Measurements from ENCODE around the gene CSAG3.
"Not testable (repeated sequence)": the region's sequence is repeated elsewhere in the genome, so short reads cannot be mapped to it uniquely, and the experiment has no call there.

CSAG3 gene

DNA sequence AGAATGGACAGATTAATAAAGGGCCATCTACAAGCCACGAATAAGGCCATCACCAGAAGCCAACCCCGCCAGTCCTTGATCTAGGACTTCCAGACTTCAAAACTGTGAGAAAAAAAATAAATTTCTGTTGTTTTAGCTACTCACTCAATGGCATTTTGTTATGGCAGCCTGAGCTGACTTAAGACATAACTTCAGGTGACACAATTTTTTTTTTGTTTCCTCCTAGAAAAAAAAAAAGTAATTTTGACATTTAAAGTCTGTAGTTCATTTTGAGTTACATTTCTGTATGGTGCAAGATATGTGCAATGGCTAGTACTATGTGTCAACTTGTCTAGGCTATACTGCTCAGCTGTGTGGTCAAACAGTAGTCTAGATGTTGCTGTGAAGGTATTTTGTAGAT lies at the start of gene CSAG3:
CSAG3 (plus strand) TSS at position 301 of the 400 bp plus-strand sequence.
- not testable (repeated sequence) for H3K4me2 ChIP-seq (ENCODE audit: low read depth, low read length, poor library complexity, severe bottlenecking); H3K27me3 ChIP-seq (ENCODE audit: insufficient read depth, low read length, poor library complexity, severe bottlenecking)

GRCh38 chrX:152713195-152713594 lies 45.8 kb upstream of the CSAG3 start:
- H3K4me3 ChIP-seq (ENCODE audit: low read length, poor library complexity, severe bottlenecking); H3K4me2 ChIP-seq (ENCODE audit: low read depth, low read length, poor library complexity, severe bottlenecking); H4K20me1 ChIP-seq (ENCODE audit: insufficient read depth, low read length, poor library complexity, severe bottlenecking): not testable (repeated sequence)

More for the DNA sequence above, at the start of gene CSAG3:
- H3K36me3 ChIP-seq (ENCODE audit: insufficient read depth, low read length); H3K4me1 ChIP-seq (ENCODE audit: insufficient read depth, low read length, poor library complexity, severe bottlenecking); H3K9me3 ChIP-seq (ENCODE audit: insufficient read depth, low read depth, low read length); H3K4me3 ChIP-seq (ENCODE audit: low read length, poor library complexity, severe bottlenecking); H2AFZ ChIP-seq (ENCODE audit: low read length); H3K9ac ChIP-seq (ENCODE audit: low read depth, low read length, poor library complexity, severe bottlenecking); H3K9me2 ChIP-seq (replicated peaks; ENCODE audit: low read depth, low read length); H3F3A ChIP-seq (ENCODE audit: low read depth); H4K20me1 ChIP-seq (ENCODE audit: insufficient read depth, low read length, poor library complexity, severe bottlenecking); H3K79me2 ChIP-seq (ENCODE audit: insufficient read depth, low read length): not testable (repeated sequence)

DNA sequence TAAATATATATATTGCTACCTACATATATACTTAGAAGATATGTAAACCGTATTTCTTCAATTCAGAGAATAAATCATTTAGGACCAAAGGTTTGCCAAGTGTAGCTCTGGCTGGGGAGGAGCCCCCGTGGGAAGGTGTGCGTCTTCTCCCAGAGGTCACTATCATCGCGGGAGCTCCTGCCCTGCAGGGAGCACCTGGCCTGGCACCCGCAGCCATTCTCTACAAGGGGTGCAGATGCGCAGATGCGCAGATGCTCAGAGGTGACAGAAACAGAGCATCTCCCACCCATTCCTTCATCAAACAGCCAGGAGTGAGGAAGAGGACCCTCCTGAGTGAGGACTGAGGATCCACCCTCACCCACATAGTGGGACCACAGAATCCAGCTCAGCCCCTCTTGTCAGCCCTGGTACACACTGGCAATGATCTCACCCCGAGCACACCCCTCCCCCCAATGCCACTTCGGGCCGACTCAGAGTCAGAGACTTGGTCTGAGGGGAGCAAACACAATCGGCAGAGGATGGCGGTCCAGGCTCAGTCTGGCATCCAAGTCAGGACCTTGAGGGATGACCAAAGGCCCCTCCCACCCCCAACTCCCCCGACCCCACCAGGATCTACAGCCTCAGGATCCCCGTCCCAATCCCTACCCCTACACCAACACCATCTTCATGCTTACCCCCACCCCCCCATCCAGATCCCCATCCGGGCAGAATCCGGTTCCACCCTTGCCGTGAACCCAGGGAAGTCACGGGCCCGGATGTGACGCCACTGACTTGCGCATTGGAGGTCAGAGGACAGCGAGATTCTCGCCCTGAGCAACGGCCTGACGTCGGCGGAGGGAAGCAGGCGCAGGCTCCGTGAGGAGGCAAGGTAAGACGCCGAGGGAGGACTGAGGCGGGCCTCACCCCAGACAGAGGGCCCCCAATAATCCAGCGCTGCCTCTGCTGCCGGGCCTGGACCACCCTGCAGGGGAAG lies 44.9 kb upstream of the CSAG3 start, which contains the start of gene MAGEA2B:
MAGEA2B (plus strand) TSS at position 814 of the 973 bp plus-strand sequence. CDS start 2,479 bp downstream, outside the sequence.
- H3K9ac ChIP-seq (ENCODE audit: low read depth, low read length, poor library complexity, severe bottlenecking); H3K9me3 ChIP-seq (ENCODE audit: insufficient read depth, low read depth, low read length); H3K79me2 ChIP-seq (ENCODE audit: insufficient read depth, low read length); H3K4me2 ChIP-seq (ENCODE audit: low read depth, low read length, poor library complexity, severe bottlenecking); H4K20me1 ChIP-seq (ENCODE audit: insufficient read depth, low read length, poor library complexity, severe bottlenecking); H2AFZ ChIP-seq (ENCODE audit: low read length); H3K4me1 ChIP-seq (ENCODE audit: insufficient read depth, low read length, poor library complexity, severe bottlenecking); H3K27me3 ChIP-seq (ENCODE audit: insufficient read depth, low read length, poor library complexity, severe bottlenecking); H3K9me2 ChIP-seq (replicated peaks; ENCODE audit: low read depth, low read length); H3K4me3 ChIP-seq (ENCODE audit: low read length, poor library complexity, severe bottlenecking); H3F3A ChIP-seq (ENCODE audit: low read depth); H3K36me3 ChIP-seq (ENCODE audit: insufficient read depth, low read length): not testable (repeated sequence)

More at GRCh38 chrX:152713195-152713594, 45.8 kb upstream of the CSAG3 start:
- not testable (repeated sequence) for H2AFZ ChIP-seq (ENCODE audit: low read length); H3K27me3 ChIP-seq (ENCODE audit: insufficient read depth, low read length, poor library complexity, severe bottlenecking); H3K4me1 ChIP-seq (ENCODE audit: insufficient read depth, low read length, poor library complexity, severe bottlenecking); H3K9me2 ChIP-seq (replicated peaks; ENCODE audit: low read depth, low read length); H3K36me3 ChIP-seq (ENCODE audit: insufficient read depth, low read length); H3K9ac ChIP-seq (ENCODE audit: low read depth, low read length, poor library complexity, severe bottlenecking); H3F3A ChIP-seq (ENCODE audit: low read depth); H3K9me3 ChIP-seq (ENCODE audit: insufficient read depth, low read depth, low read length); H3K79me2 ChIP-seq (ENCODE audit: insufficient read depth, low read length)

DNA sequence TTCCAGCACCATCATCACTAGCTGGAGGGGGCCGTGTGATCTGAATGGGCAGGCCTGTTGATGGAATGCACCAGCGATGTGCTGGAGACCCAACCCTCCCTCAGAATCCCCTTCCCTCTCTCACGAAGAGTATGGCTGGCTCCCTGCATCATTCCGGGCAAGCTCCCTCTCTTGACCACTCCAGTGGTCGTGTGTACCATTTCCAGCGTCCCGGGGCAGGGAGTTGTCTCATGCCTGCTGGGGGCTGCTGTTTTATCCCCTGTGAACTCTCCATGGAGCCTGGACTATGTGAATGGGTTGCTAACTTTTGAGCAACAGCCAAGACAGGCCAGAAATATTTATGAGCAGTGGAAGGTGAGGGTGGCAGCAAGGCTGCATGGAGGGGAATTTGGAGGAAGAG lies 33.6 kb upstream of the CSAG3 start:
- no peaks in the 10 kb centered on the region for H3K36me3 ChIP-seq (ENCODE audit: insufficient read depth, low read length)
- H3K79me2 ChIP-seq (ENCODE audit: insufficient read depth, low read length): no peaks in the 10 kb centered on the region
- no peaks in the 10 kb centered on the region for H3F3A ChIP-seq (ENCODE audit: low read depth)
- no peaks in the 10 kb centered on the region for H3K9me3 ChIP-seq (ENCODE audit: insufficient read depth, low read depth, low read length)
- H2AFZ ChIP-seq (ENCODE audit: low read length): no peak overlapping the region
- no peak overlapping the region for H3K9ac ChIP-seq (ENCODE audit: low read depth, low read length, poor library complexity, severe bottlenecking)
- TF ChIP-seq, protein P1, sequence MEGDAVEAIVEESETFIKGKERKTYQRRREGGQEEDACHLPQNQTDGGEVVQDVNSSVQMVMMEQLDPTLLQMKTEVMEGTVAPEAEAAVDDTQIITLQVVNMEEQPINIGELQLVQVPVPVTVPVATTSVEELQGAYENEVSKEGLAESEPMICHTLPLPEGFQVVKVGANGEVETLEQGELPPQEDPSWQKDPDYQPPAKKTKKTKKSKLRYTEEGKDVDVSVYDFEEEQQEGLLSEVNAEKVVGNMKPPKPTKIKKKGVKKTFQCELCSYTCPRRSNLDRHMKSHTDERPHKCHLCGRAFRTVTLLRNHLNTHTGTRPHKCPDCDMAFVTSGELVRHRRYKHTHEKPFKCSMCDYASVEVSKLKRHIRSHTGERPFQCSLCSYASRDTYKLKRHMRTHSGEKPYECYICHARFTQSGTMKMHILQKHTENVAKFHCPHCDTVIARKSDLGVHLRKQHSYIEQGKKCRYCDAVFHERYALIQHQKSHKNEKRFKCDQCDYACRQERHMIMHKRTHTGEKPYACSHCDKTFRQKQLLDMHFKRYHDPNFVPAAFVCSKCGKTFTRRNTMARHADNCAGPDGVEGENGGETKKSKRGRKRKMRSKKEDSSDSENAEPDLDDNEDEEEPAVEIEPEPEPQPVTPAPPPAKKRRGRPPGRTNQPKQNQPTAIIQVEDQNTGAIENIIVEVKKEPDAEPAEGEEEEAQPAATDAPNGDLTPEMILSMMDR (conservative IDR thresholded peaks at IDR 0.05; ENCODE audit: low read length): no peak
- no peak for TF ChIP-seq EZH2phosphoT487 (IDR thresholded peaks at IDR 0.05; ENCODE audit: borderline replicate concordance)
- H3K9me2 ChIP-seq (replicated peaks; ENCODE audit: low read depth, low read length): no peaks in the 10 kb centered on the region
- H3K4me1 ChIP-seq (ENCODE audit: insufficient read depth, low read length, poor library complexity, severe bottlenecking): no peaks in the 10 kb centered on the region
- no peaks in the 10 kb centered on the region for H3K27me3 ChIP-seq (ENCODE audit: insufficient read depth, low read length, poor library complexity, severe bottlenecking)
- no peak overlapping the region for H3K4me3 ChIP-seq (ENCODE audit: low read length, poor library complexity, severe bottlenecking)
- no peaks in the 10 kb centered on the region for H4K20me1 ChIP-seq (ENCODE audit: insufficient read depth, low read length, poor library complexity, severe bottlenecking)
- no peak overlapping the region for H3K4me2 ChIP-seq (ENCODE audit: low read depth, low read length, poor library complexity, severe bottlenecking)
